ENCODE data around the gene PIAS4. TPM values are rescaled to one million over a fixed set of nuclear protein-coding genes. Genes with fewer than 3 reads are reported as not detected.

PIAS4 gene
- total and polyA plus RNA-seq, 2 donors (not counting 3 experiments of a cell fraction or from before 2014, with no cell fraction given) = 26.2 to 46.2 TPM

- no peaks in the 10 kb centered on the region for H3K27me3 ChIP-seq (ENCODE audit: control insufficient read depth in 2 of 2, insufficient read depth in 2 of 2, low read length in 2 of 2)
- DNase-seq (ENCODE audit: low read depth, low spot score) (no peak), FAIRE-seq (no peak)
- no peak overlapping the region for H3K27ac ChIP-seq (ENCODE audit: insufficient read depth, low read depth, low read length)
- H2AFZ ChIP-seq (ENCODE audit: low read depth, low read length) = no peak overlapping the region
- POLR2A ChIA-PET = no interaction called here
- H3K9me1 ChIP-seq (replicated peaks; ENCODE audit: control insufficient read depth, extremely low read depth, insufficient read depth, low read length) = no peaks in the 10 kb centered on the region
- intact Hi-C loops (cut with micrococcal nuclease) = no loop called here
- no peak overlapping the region for H3K4me2 ChIP-seq (ENCODE audit: insufficient read depth, low read length)
- no peak overlapping the region for H3K4me3 ChIP-seq (replicated peaks in 1 of 3; ENCODE audit: insufficient read depth in 1 of 3, low read depth in 1 of 3, low read length in 3 of 3)
- peaks cover 13 to 65% of the 10 kb centered on the region in 2 experiments for H3K36me3 ChIP-seq (ENCODE audit: control insufficient read depth in 2 of 2, extremely low read depth in 1 of 2, insufficient read depth in 2 of 2, low read length in 2 of 2)
- no peaks in the 10 kb centered on the region for H3K4me1 ChIP-seq (ENCODE audit: control insufficient read depth, extremely low read depth, insufficient read depth, low read length)
- no peak overlapping the region for H3K9ac ChIP-seq (replicated peaks; ENCODE audit: extremely low read depth, insufficient read depth, low read length)
- CTCF ChIA-PET = interaction anchor here (1.1 kb wide), 1 partner anchor 179 kb away, joined by 3 read pairs; no protein-coding TSS in a partner anchor
- H3K9me3 ChIP-seq (replicated peaks; ENCODE audit: control insufficient read depth, insufficient read depth, low read length) = no peaks in the 10 kb centered on the region
- dilution Hi-C loops (cut with MboI; ENCODE audit: extremely low pct_ligation_motif_present, low sequenced_read_pairs) = no loop called here
- H3K79me2 ChIP-seq (ENCODE audit: control insufficient read depth, insufficient read depth, low read length) = peaks cover 12% of the 10 kb centered on the region
- no peak for TF ChIP-seq MAX (IDR thresholded peaks at IDR 0.05; ENCODE audit: insufficient read depth, insufficient read length)
- BruUV-seq (replicated peaks) = no TSS peak
- no peaks in the 10 kb centered on the region for H4K20me1 ChIP-seq (replicated peaks; ENCODE audit: control insufficient read depth, extremely low read depth, insufficient read depth, low read length)
Measured at GRCh38 chr19:3961007-3961406, 46.5 kb upstream of the PIAS4 start.

- H3K9me1 ChIP-seq (replicated peaks; ENCODE audit: control insufficient read depth, extremely low read depth, insufficient read depth, low read length) = no peaks in the 10 kb centered on the region
- no peak overlapping the region for H3K9ac ChIP-seq (replicated peaks; ENCODE audit: extremely low read depth, insufficient read depth, low read length)
- TF ChIP-seq MAX (IDR thresholded peaks at IDR 0.05; ENCODE audit: insufficient read depth, insufficient read length) = no peak
- TF ChIP-seq POLR2AphosphoS5 (IDR thresholded peaks at IDR 0.05; ENCODE audit: insufficient read depth, low read depth, low read length) = no peak
- no peak for TF ChIP-seq JUN (IDR thresholded peaks at IDR 0.05; ENCODE audit: borderline replicate concordance, insufficient read depth, insufficient read length, low read depth)
- TF ChIP-seq MYC (IDR thresholded peaks at IDR 0.05; ENCODE audit: low read depth, low read length) = no peak
- TF ChIP-seq EZH2 (IDR thresholded peaks at IDR 0.05; ENCODE audit: borderline replicate concordance, low read depth, low read length, severe bottlenecking) = no peak
- no peak for TF ChIP-seq CTCF (IDR thresholded peaks at IDR 0.05; ENCODE audit: extremely low read depth in 1 of 2, insufficient read depth in 1 of 2, low read depth in 1 of 2, low read length in 2 of 2)
- TF ChIP-seq FOS (IDR thresholded peaks at IDR 0.05; ENCODE audit: borderline replicate concordance, insufficient read depth, low read length) = no peak
- no peak for TF ChIP-seq GATA2 (IDR thresholded peaks at IDR 0.05; ENCODE audit: insufficient read depth, insufficient read length, low read depth, low read length)
- TF ChIP-seq POLR2A (IDR thresholded peaks at IDR 0.05; ENCODE audit: low read depth, low read length) = no peak
- peaks cover 18 to 67% of the 10 kb centered on the region in 2 experiments for H3K36me3 ChIP-seq (ENCODE audit: control insufficient read depth in 2 of 2, extremely low read depth in 1 of 2, insufficient read depth in 2 of 2, low read length in 2 of 2)
- no TSS peak for BruUV-seq (replicated peaks)
- no peaks in the 10 kb centered on the region for H3K27me3 ChIP-seq (ENCODE audit: control insufficient read depth in 2 of 2, insufficient read depth in 2 of 2, low read length in 2 of 2)
- FAIRE-seq (no peak), DNase-seq (ENCODE audit: low read depth, low spot score) (no peak)
- no peaks in the 10 kb centered on the region for H3K9me3 ChIP-seq (replicated peaks; ENCODE audit: control insufficient read depth, insufficient read depth, low read length)
- peaks cover 10% of the 10 kb centered on the region for H3K4me1 ChIP-seq (ENCODE audit: control insufficient read depth, extremely low read depth, insufficient read depth, low read length)
- H3K4me2 ChIP-seq (ENCODE audit: insufficient read depth, low read length) = no peak overlapping the region
- intact Hi-C loops (cut with micrococcal nuclease) = no loop called here
- ChIA-PET CTCF (interaction anchor here (1.1 kb wide), 1 partner anchor 24 kb away, joined by 3 read pairs; no protein-coding TSS in a partner anchor), POLR2A (no interaction called here)
- H3K27ac ChIP-seq (ENCODE audit: insufficient read depth, low read depth, low read length) = no peak overlapping the region
- dilution Hi-C loops (cut with MboI; ENCODE audit: extremely low pct_ligation_motif_present, low sequenced_read_pairs) = no loop called here
- peaks cover 35% of the 10 kb centered on the region for H3K79me2 ChIP-seq (ENCODE audit: control insufficient read depth, insufficient read depth, low read length)
- H3K4me3 ChIP-seq (replicated peaks in 1 of 3; ENCODE audit: insufficient read depth in 1 of 3, low read depth in 1 of 3, low read length in 3 of 3) = no peak overlapping the region
- no peak overlapping the region for H2AFZ ChIP-seq (ENCODE audit: low read depth, low read length)
- no peaks in the 10 kb centered on the region for H4K20me1 ChIP-seq (replicated peaks; ENCODE audit: control insufficient read depth, extremely low read depth, insufficient read depth, low read length)
Measured at GRCh38 chr19:3963458-3964255, 43.9 kb upstream of the PIAS4 start.
